GM23248 (cell line): ENCODE data around the gene KERA. TPM values are rescaled to one million over a fixed set of nuclear protein-coding genes. Genes with fewer than 3 reads are reported as not detected.

ENCODE experiments used
- DNase-seq: peaks from one replicate; pipeline ENCODE4 v3.0.0-alpha.2; 2015
- H2AFZ ChIP-seq: fragments of 200-600 bp; sonication (generic); 2 replicates; pipeline ENCODE4 v1.6.1; 2016; ENCODE audit warnings: antibody characterized with exemption
- H3F3A ChIP-seq: fragments of 200-600 bp; sonication (generic); 2 replicates; pipeline ENCODE4 v1.6.1; 2016; ENCODE audit warnings: mild to moderate bottlenecking, antibody characterized with exemption, mixed run types; ENCODE audit not compliant: insufficient read depth
- H3K27ac ChIP-seq: fragments of 200-600 bp; sonication (generic); 2 replicates; pipeline ENCODE4 v1.5.1; 2016; ENCODE audit warnings: mild to moderate bottlenecking
- H3K27me3 ChIP-seq: fragments of 200-600 bp; sonication (generic); replicated peaks from 2 replicates; pipeline ENCODE4 v1.6.1; 2016; ENCODE audit warnings: mild to moderate bottlenecking; ENCODE audit not compliant: insufficient read depth
- H3K36me3 ChIP-seq: fragments of 200-600 bp; sonication (generic); 2 replicates; pipeline ENCODE4 v1.6.1; 2016; ENCODE audit warnings: low read depth, mild to moderate bottlenecking
- H3K4me1 ChIP-seq: fragments of 200-600 bp; sonication (generic); 2 replicates; pipeline ENCODE4 v1.6.1; 2016; ENCODE audit warnings: mild to moderate bottlenecking; ENCODE audit not compliant: insufficient read depth
- H3K4me2 ChIP-seq: fragments of 200-600 bp; sonication (generic); one replicate; pipeline ENCODE4 v1.6.1; 2016; ENCODE audit warnings: mild to moderate bottlenecking; ENCODE audit not compliant: unreplicated experiment
- H3K4me3 ChIP-seq: fragments of 200-600 bp; sonication (generic); 2 replicates; pipeline ENCODE4 v1.5.1; 2016; ENCODE audit warnings: mild to moderate bottlenecking
- H3K79me2 ChIP-seq: fragments of 200-600 bp; sonication (generic); 2 replicates; pipeline ENCODE4 v1.6.1; 2016; ENCODE audit warnings: mild to moderate bottlenecking; ENCODE audit not compliant: insufficient read depth
- H3K9ac ChIP-seq: fragments of 200-600 bp; sonication (generic); 2 replicates; pipeline ENCODE4 v1.6.1; 2016; ENCODE audit warnings: mild to moderate bottlenecking
- H3K9me2 ChIP-seq: fragments of 200-600 bp; sonication (generic); 2 replicates; pipeline ENCODE4 v1.6.1; 2016; ENCODE audit warnings: mixed run types, mild to moderate bottlenecking, moderate library complexity; ENCODE audit not compliant: insufficient read depth
- H3K9me3 ChIP-seq: fragments of 200-600 bp; sonication (generic); one replicate; pipeline ENCODE4 v1.6.1; 2017; ENCODE audit warnings: low read depth
- H4K20me1 ChIP-seq: fragments of 200-600 bp; sonication (generic); 2 replicates; pipeline ENCODE4 v1.6.0; 2016; ENCODE audit not compliant: insufficient read depth
- EZH2 ChIP-seq: fragments of 200-600 bp; sonication (generic); IDR thresholded peaks from 2 replicates; pipeline ENCODE4 v1.6.1; 2018; ENCODE audit warnings: antibody characterized with exemption, mild to moderate bottlenecking; ENCODE audit not compliant: insufficient read depth, poor library complexity, severe bottlenecking
- EZH2phosphoT487 ChIP-seq: fragments of 200-600 bp; sonication (generic); IDR thresholded peaks from 2 replicates; pipeline ENCODE4 v1.6.1; 2018; ENCODE audit warnings: antibody characterized with exemption, moderate library complexity, mild to moderate bottlenecking, low read depth; ENCODE audit not compliant: insufficient read depth
- WGBS, 2 experiments: methylation state at CpG; one replicate each; pipeline ENCODE4 v1.1.6; 2015 to 2017; ENCODE audit warnings: low lambda C conversion rate in 2 of 2, low coverage in 1 of 2; ENCODE audit errors: missing lambda C conversion rate in 2 of 2; 5-methylcytosine and 5-hydroxymethylcytosine counted together
- in situ Hi-C: fragments of 300-500 bp; cut with MboI; formaldehyde crosslinking; loops from 2 replicates; pipeline ENCODE4 v1.15.0; 2020
- polyA plus RNA-seq: library from polyadenylated mRNA; unstranded; fragments of >200 nt; fragmentation: Nextera tagmentation; extraction: Ambion mirVana; gene quantifications from 2 replicates; pipeline ENCODE4 v1.2.1, GENCODE V29; 2016
- total RNA-seq: library from RNA; depleted of rRNA; stranded (reverse); fragments of >200 nt; shearing (Covaris generic); gene quantifications from 2 replicates; pipeline ENCODE4 v1.2.3, GENCODE V29; 2014

Gene KERA
- total and polyA plus RNA-seq, 2 experiments from 2014 or later = not detected

GRCh38 chr12:91021076-91021475 lies 36.7 kb downstream of the KERA start:
- no peaks in the 10 kb centered on the region for H3K27me3 ChIP-seq
- H2AFZ ChIP-seq = no peak overlapping the region
- H3K9ac ChIP-seq = no peak overlapping the region
- H3K4me3 ChIP-seq = no peak overlapping the region
- peaks cover 14% of the 10 kb centered on the region for H3K4me1 ChIP-seq
- no peak overlapping the region for H3K27ac ChIP-seq
- H3K9me3 ChIP-seq = no peaks in the 10 kb centered on the region
- H3K4me2 ChIP-seq = no peak overlapping the region
- peaks cover 13% of the 10 kb centered on the region for H3F3A ChIP-seq
- DNase-seq = no peak
- no peaks in the 10 kb centered on the region for H3K9me2 ChIP-seq
- in situ Hi-C loops = no loop called here
- TF ChIP-seq EZH2 = no peak
- no peak for TF ChIP-seq EZH2phosphoT487
- H3K36me3 ChIP-seq = no peaks in the 10 kb centered on the region
- 87 to 93% methylated on average over 2 of the region's 2 CpGs for WGBS, 2 experiments
- H3K79me2 ChIP-seq = no peaks in the 10 kb centered on the region
- H4K20me1 ChIP-seq = no peaks in the 10 kb centered on the region

GRCh38 chr12:91019455-91019854 lies 38.4 kb downstream of the KERA start:
- no peak overlapping the region for H3K4me3 ChIP-seq
- H3K9ac ChIP-seq = no peak overlapping the region
- TF ChIP-seq EZH2 (no peak), EZH2phosphoT487 (no peak)
- H3K9me3 ChIP-seq = no peaks in the 10 kb centered on the region
- H3K27ac ChIP-seq = no peak overlapping the region
- no peaks in the 10 kb centered on the region for H3K27me3 ChIP-seq
- H3K4me2 ChIP-seq = no peak overlapping the region
- H3K79me2 ChIP-seq = no peaks in the 10 kb centered on the region
- H3K9me2 ChIP-seq = no peaks in the 10 kb centered on the region
- DNase-seq = no peak
- WGBS, 2 experiments = 93 to 95% methylated on average over 4 of the region's 4 CpGs
- in situ Hi-C loops = no loop called here
- peaks cover 13% of the 10 kb centered on the region for H3F3A ChIP-seq
- no peaks in the 10 kb centered on the region for H4K20me1 ChIP-seq
- no peak overlapping the region for H2AFZ ChIP-seq
- H3K36me3 ChIP-seq = no peaks in the 10 kb centered on the region
- H3K4me1 ChIP-seq = peaks cover 14% of the 10 kb centered on the region

- H4K20me1 ChIP-seq = no peaks in the 10 kb centered on the region
- H3K79me2 ChIP-seq = no peaks in the 10 kb centered on the region
- H2AFZ ChIP-seq = no peak overlapping the region
- no peak for DNase-seq
- in situ Hi-C loops = no loop called here
- H3K4me2 ChIP-seq = no peak overlapping the region
- no peaks in the 10 kb centered on the region for H3K9me2 ChIP-seq
- no peaks in the 10 kb centered on the region for H3K9me3 ChIP-seq
- TF ChIP-seq EZH2phosphoT487 = no peak
- TF ChIP-seq EZH2 = no peak
- no peak overlapping the region for H3K27ac ChIP-seq
- no peaks in the 10 kb centered on the region for H3F3A ChIP-seq
- H3K36me3 ChIP-seq = no peaks in the 10 kb centered on the region
- H3K27me3 ChIP-seq = no peaks in the 10 kb centered on the region
- WGBS, 2 experiments = 74 to 79% methylated on average over 5 of the region's 5 CpGs
- H3K4me3 ChIP-seq = no peak overlapping the region
- H3K9ac ChIP-seq = no peak overlapping the region
- no peaks in the 10 kb centered on the region; the same call in 1 of the 2 replicates for H3K4me1 ChIP-seq
Measured at GRCh38 chr12:91017511-91018263, 40.1 kb downstream of the KERA start.

GRCh38 chr12:91017043-91017442 lies 40.8 kb downstream of the KERA start:
- Histone ChIP-seq H3K9ac (no peak overlapping the region), H3K4me2 (no peak overlapping the region), H3K9me3 (no peaks in the 10 kb centered on the region), H3K4me1 (no peaks in the 10 kb centered on the region), H4K20me1 (no peaks in the 10 kb centered on the region), H3K27ac (no peak overlapping the region), H3K36me3 (no peaks in the 10 kb centered on the region), H3K9me2 (no peaks in the 10 kb centered on the region), H3F3A (no peaks in the 10 kb centered on the region), H3K79me2 (no peaks in the 10 kb centered on the region), H2AFZ (no peak overlapping the region), H3K4me3 (no peak overlapping the region), H3K27me3 (no peaks in the 10 kb centered on the region)
- TF ChIP-seq EZH2 (no peak), EZH2phosphoT487 (no peak)
- in situ Hi-C loops = no loop called here
- 33 to 39% methylated on average over 1 of the region's 1 CpG for WGBS, 2 experiments
- DNase-seq = no peak
